ENCODE results near the gene GALNT8. TPM values are rescaled to one million over a fixed set of nuclear protein-coding genes. Genes with fewer than 3 reads are reported as not detected.

The GALNT8 gene
- total RNA-seq, 2 experiments from 2014 or later = 0.85 to 1.1 TPM

- no peak overlapping the region for H3K27ac Mint-ChIP-seq
- ATAC-seq (no peak), DNase-seq (no peak)
- H3K4me3 Mint-ChIP-seq = no peak overlapping the region
- peaks cover 4% of the 10 kb centered on the region for H3K36me3 Mint-ChIP-seq
- CTCF ChIA-PET = interaction anchor here (1.1 to 4.8 kb wide), 3 partner anchors 12 to 43 kb away, joined by 3 to 24 read pairs (median 3); no protein-coding TSS in a partner anchor
- H3K27me3 Mint-ChIP-seq = peaks cover 28% of the 10 kb centered on the region
- peaks cover 11% of the 10 kb centered on the region for H3K4me1 Mint-ChIP-seq
- H3K9me3 Mint-ChIP-seq (ENCODE audit: low read depth) = no peaks in the 10 kb centered on the region
Observed at GRCh38 chr12:4813741-4814140, 93.5 kb downstream of the GALNT8 start.

- DNase-seq (no peak), ATAC-seq (no peak)
- H3K27me3 Mint-ChIP-seq = peaks cover 24% of the 10 kb centered on the region
- no peak overlapping the region for H3K27ac Mint-ChIP-seq
- no peak overlapping the region for H3K4me3 Mint-ChIP-seq
- CTCF ChIA-PET = interaction anchor here (1.1 to 4.8 kb wide), 3 partner anchors 11 to 42 kb away, joined by 3 to 24 read pairs (median 3); no protein-coding TSS in a partner anchor
- no peaks in the 10 kb centered on the region for H3K9me3 Mint-ChIP-seq (ENCODE audit: low read depth)
- peaks cover 4% of the 10 kb centered on the region for H3K36me3 Mint-ChIP-seq
- peaks cover 9% of the 10 kb centered on the region for H3K4me1 Mint-ChIP-seq
Observed at GRCh38 chr12:4814485-4814884, 94.3 kb downstream of the GALNT8 start.

DNA sequence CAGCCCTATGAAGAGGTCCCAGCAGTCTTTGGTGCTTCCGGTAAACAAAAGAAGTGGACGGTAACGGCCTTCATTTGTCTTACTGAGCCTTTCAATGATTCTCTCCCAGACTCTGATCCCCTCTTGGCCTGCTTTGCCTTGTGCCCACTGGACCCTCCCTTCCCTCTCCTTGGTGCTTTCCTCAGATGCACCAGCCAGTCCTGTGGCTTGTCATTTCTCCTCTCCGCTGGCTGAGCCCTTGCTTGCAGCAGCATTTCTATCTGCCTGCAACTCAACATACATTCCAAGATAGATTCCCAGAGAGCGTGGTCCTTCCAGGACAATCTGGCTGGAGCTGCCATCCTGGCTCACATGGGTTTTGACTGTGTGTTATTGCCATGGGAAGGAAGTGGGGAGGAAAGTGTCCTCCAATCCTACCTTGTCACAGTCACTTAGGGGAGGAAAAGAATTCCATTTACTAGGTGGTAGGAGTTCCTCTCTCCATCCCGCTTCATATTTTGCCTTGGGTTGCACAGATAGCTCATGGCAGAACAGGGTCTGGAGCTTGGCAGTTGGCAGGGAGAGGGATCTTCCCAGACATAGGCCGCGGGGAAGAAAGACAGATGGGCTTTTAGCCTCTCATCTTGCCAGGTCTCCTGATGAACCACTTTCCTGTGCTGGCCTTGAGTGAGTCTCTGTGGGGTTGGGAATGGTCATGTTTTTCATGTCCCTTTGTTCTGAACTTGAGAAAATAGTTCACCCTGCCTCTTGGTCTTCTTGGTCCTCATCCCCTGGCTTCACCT lies 96.7 kb downstream of the GALNT8 start:
- no peaks in the 10 kb centered on the region for H3K36me3 Mint-ChIP-seq
- DNase-seq (no peak), ATAC-seq (no peak)
- CTCF ChIA-PET = interaction anchor here (1.3 to 3.0 kb wide), 2 partner anchors 41 to 169 kb away, joined by 5 to 13 read pairs; no protein-coding TSS in a partner anchor
- H3K9me3 Mint-ChIP-seq (ENCODE audit: low read depth) = no peaks in the 10 kb centered on the region
- H3K4me3 Mint-ChIP-seq = no peak overlapping the region
- no peak overlapping the region for H3K27ac Mint-ChIP-seq
- peaks cover 3% of the 10 kb centered on the region for H3K4me1 Mint-ChIP-seq
- peaks cover 10% of the 10 kb centered on the region for H3K27me3 Mint-ChIP-seq

DNA sequence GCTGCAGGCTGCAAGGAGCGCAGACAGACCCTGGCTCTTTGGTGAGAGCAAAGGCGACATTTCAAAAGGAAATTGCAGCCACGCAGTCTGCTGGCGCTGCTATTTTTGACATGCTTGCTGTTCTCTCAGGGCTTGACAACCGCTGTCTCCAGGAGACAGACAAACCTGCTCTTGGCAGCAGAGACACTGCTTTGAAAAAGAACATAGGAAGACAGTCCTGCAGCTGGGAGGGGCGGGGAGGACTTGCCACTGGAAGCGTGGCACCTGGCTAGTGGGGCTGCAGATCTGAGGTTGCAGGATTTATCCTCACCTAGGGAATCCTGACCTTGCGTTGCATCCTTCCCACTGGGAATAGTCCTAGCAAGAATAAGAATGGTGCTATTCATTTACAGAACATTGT lies 97.7 kb downstream of the GALNT8 start:
- DNase-seq (no peak), ATAC-seq (no peak)
- peaks cover 3% of the 10 kb centered on the region for H3K4me1 Mint-ChIP-seq
- no peaks in the 10 kb centered on the region for H3K9me3 Mint-ChIP-seq (ENCODE audit: low read depth)
- CTCF ChIA-PET = interaction anchor here (0.6 to 3.0 kb wide), 2 partner anchors 40 to 1723 kb away, joined by 3 to 13 read pairs; no protein-coding TSS in a partner anchor
- H3K4me3 Mint-ChIP-seq = no peak overlapping the region
- H3K27me3 Mint-ChIP-seq = peaks cover 10% of the 10 kb centered on the region
- H3K36me3 Mint-ChIP-seq = no peaks in the 10 kb centered on the region
- H3K27ac Mint-ChIP-seq = no peak overlapping the region

GRCh38 chr12:4819654-4820053 lies 99.5 kb downstream of the GALNT8 start:
- no peak overlapping the region for H3K27ac Mint-ChIP-seq
- DNase-seq = no peak
- H3K36me3 Mint-ChIP-seq = peaks cover 3% of the 10 kb centered on the region
- H3K9me3 Mint-ChIP-seq (ENCODE audit: low read depth) = no peaks in the 10 kb centered on the region
- ATAC-seq = no peak
- peaks cover 7% of the 10 kb centered on the region for H3K27me3 Mint-ChIP-seq
- peaks cover 8% of the 10 kb centered on the region for H3K4me1 Mint-ChIP-seq
- H3K4me3 Mint-ChIP-seq = no peak overlapping the region
- CTCF ChIA-PET = no interaction called here

DNA sequence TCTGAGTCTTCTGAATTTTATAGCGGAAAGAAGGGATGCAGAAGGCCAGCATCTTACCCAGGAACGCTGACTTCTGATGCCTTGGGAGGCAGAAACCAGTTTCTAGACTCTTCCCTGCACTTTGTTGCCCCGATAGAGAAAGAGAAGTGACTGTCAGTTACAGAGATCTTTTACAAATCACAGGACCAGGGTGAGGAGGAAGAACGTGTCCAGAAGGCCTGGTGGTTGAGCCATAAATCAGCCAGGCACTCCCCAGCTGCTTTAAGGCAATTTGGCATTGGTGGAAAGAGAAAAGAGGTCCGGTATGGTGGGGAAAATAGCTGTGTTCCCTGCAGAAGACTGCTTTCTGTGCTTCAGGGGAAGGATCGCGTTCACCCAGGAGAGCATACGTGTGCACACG lies 100.8 kb downstream of the GALNT8 start:
- no peaks in the 10 kb centered on the region for H3K9me3 Mint-ChIP-seq (ENCODE audit: low read depth)
- ATAC-seq = no peak
- no peak for DNase-seq
- CTCF ChIA-PET = no interaction called here
- H3K27ac Mint-ChIP-seq = no peak overlapping the region
- peaks cover 5% of the 10 kb centered on the region for H3K27me3 Mint-ChIP-seq
- peaks cover 21% of the 10 kb centered on the region for H3K4me1 Mint-ChIP-seq
- peaks cover 5% of the 10 kb centered on the region for H3K36me3 Mint-ChIP-seq
- H3K4me3 Mint-ChIP-seq = no peak overlapping the region

Other genes with a start within 250 kb of the GALNT8 start
- gene RAD51AP1, start 181.5 kb upstream of the GALNT8 start, total RNA-seq = 10 to 100 TPM; 35.7 to 54.4 TPM
- gene DYRK4, start 158.2 kb upstream of the GALNT8 start, total RNA-seq = 10 to 100 TPM; 22.8 to 28.8 TPM
- gene AKAP3, start 71.3 kb upstream of the GALNT8 start, total RNA-seq = 1 to 10 TPM; 2.6 to 3.5 TPM
- 100 to 1,000 TPM; 122 to 125 TPM for gene NDUFA9, start 71.3 kb upstream of the GALNT8 start, total RNA-seq
- not detected for gene KCNA1, start 189.5 kb downstream of the GALNT8 start, total RNA-seq